Muscle layer of duodenum (tissue), 2 donors: ENCODE measurements around the gene ELP2.

ENCODE experiments used
- H3K27ac ChIP-seq: one replicate; pipeline ENCODE4 v1.7.0; 2013; ENCODE audit warnings: mild to moderate bottlenecking, low read length
- H3K27me3 ChIP-seq: one replicate; pipeline ENCODE4 v1.7.0; 2013; ENCODE audit warnings: low read depth, mild to moderate bottlenecking, control low read depth, low read length
- H3K36me3 ChIP-seq, 2 donors: one replicate each; pipeline ENCODE4 v1.7.0; 2013; ENCODE audit warnings: low read length in 2 of 2, control low read depth in 1 of 2, mild to moderate bottlenecking in 1 of 2; ENCODE audit not compliant: insufficient read depth in 2 of 2, control insufficient read depth in 1 of 2
- H3K4me1 ChIP-seq, 2 donors: one replicate each; pipeline ENCODE4 v1.7.0; 2013; ENCODE audit warnings: low read length in 2 of 2, mild to moderate bottlenecking in 2 of 2, control low read depth in 1 of 2, moderate library complexity in 1 of 2; ENCODE audit not compliant: insufficient read depth in 2 of 2, control insufficient read depth in 1 of 2
- H3K4me3 ChIP-seq, 2 donors: one replicate each; pipeline ENCODE4 v1.7.0; 2013; ENCODE audit warnings: low read length in 2 of 2, low read depth in 1 of 2, mild to moderate bottlenecking in 1 of 2
- H3K9me3 ChIP-seq, 2 donors: one replicate each; pipeline ENCODE4 v1.7.0; 2013; ENCODE audit warnings: low read length in 2 of 2, control low read depth in 1 of 2, mild to moderate bottlenecking in 1 of 2; ENCODE audit not compliant: control insufficient read depth in 1 of 2
- donor health status: healthy.

The ELP2 gene

GRCh38 chr18:36191286-36191685 lies 61.6 kb downstream of the ELP2 start:
- no peak overlapping the region for H3K4me3 ChIP-seq
- no peaks in the 10 kb centered on the region for H3K9me3 ChIP-seq
- H3K27me3 ChIP-seq: no peaks in the 10 kb centered on the region
- H3K4me1 ChIP-seq: peaks cover 0 to 8% of the 10 kb centered on the region in 2 donors
- no peaks in the 10 kb centered on the region for H3K36me3 ChIP-seq
- no peak overlapping the region for H3K27ac ChIP-seq

GRCh38 chr18:36191711-36192110 lies 62.0 kb downstream of the ELP2 start:
- H3K36me3 ChIP-seq: no peaks in the 10 kb centered on the region
- no peaks in the 10 kb centered on the region for H3K9me3 ChIP-seq
- H3K4me1 ChIP-seq: peaks cover 0 to 4% of the 10 kb centered on the region in 2 donors
- no peaks in the 10 kb centered on the region for H3K27me3 ChIP-seq
- no peak overlapping the region for H3K4me3 ChIP-seq
- H3K27ac ChIP-seq: no peak overlapping the region

GRCh38 chr18:36194600-36195315 lies 65.1 kb downstream of the ELP2 start:
- no peaks in the 10 kb centered on the region for H3K36me3 ChIP-seq
- H3K27ac ChIP-seq: no peak overlapping the region
- H3K9me3 ChIP-seq: no peaks in the 10 kb centered on the region
- H3K4me1 ChIP-seq: no peaks in the 10 kb centered on the region
- H3K27me3 ChIP-seq: no peaks in the 10 kb centered on the region
- H3K4me3 ChIP-seq: no peak overlapping the region

- H3K9me3 ChIP-seq: no peaks in the 10 kb centered on the region
- H3K36me3 ChIP-seq: no peaks in the 10 kb centered on the region
- no peak overlapping the region for H3K4me3 ChIP-seq
- no peaks in the 10 kb centered on the region for H3K4me1 ChIP-seq
- no peak overlapping the region for H3K27ac ChIP-seq
- no peaks in the 10 kb centered on the region for H3K27me3 ChIP-seq
Observed at GRCh38 chr18:36195427-36196122, 65.9 kb downstream of the ELP2 start.

- H3K4me1 ChIP-seq: no peaks in the 10 kb centered on the region
- H3K36me3 ChIP-seq: no peaks in the 10 kb centered on the region
- no peak overlapping the region for H3K27ac ChIP-seq
- H3K4me3 ChIP-seq: no peak overlapping the region
- H3K9me3 ChIP-seq: no peaks in the 10 kb centered on the region
- no peaks in the 10 kb centered on the region for H3K27me3 ChIP-seq
Observed at GRCh38 chr18:36196238-36196995, 66.7 kb downstream of the ELP2 start.

- H3K27ac ChIP-seq: no peak overlapping the region
- H3K27me3 ChIP-seq: no peaks in the 10 kb centered on the region
- no peak overlapping the region for H3K4me3 ChIP-seq
- no peaks in the 10 kb centered on the region for H3K4me1 ChIP-seq
- H3K36me3 ChIP-seq: no peaks in the 10 kb centered on the region
- H3K9me3 ChIP-seq: no peaks in the 10 kb centered on the region
Observed at GRCh38 chr18:36197511-36198166, 67.9 kb downstream of the ELP2 start.

- Histone ChIP-seq H3K9me3 (no peaks in the 10 kb centered on the region), H3K27me3 (no peaks in the 10 kb centered on the region)
Observed at GRCh38 chr18:36199691-36200295, 70.1 kb downstream of the ELP2 start.

GRCh38 chr18:36200354-36200771 lies 70.7 kb downstream of the ELP2 start:
- Histone ChIP-seq H3K4me3 (no peak overlapping the region), H3K4me1 (no peaks in the 10 kb centered on the region), H3K9me3 (no peaks in the 10 kb centered on the region), H3K36me3 (no peaks in the 10 kb centered on the region), H3K27me3 (no peaks in the 10 kb centered on the region), H3K27ac (no peak overlapping the region)

More at GRCh38 chr18:36199691-36200295, 70.1 kb downstream of the ELP2 start:
- Histone ChIP-seq H3K36me3 (no peaks in the 10 kb centered on the region), H3K4me1 (no peaks in the 10 kb centered on the region), H3K4me3 (no peak overlapping the region), H3K27ac (no peak overlapping the region)

- no peak overlapping the region for H3K4me3 ChIP-seq
- no peaks in the 10 kb centered on the region for H3K36me3 ChIP-seq
- H3K27me3 ChIP-seq: no peaks in the 10 kb centered on the region
- H3K4me1 ChIP-seq: no peaks in the 10 kb centered on the region
- H3K9me3 ChIP-seq: no peaks in the 10 kb centered on the region
- no peak overlapping the region for H3K27ac ChIP-seq
Observed at GRCh38 chr18:36201765-36202164, 72.1 kb downstream of the ELP2 start.

- Histone ChIP-seq H3K36me3 (no peaks in the 10 kb centered on the region), H3K27ac (no peak overlapping the region), H3K27me3 (no peaks in the 10 kb centered on the region), H3K9me3 (peaks cover 0 to 7% of the 10 kb centered on the region in 2 donors), H3K4me3 (no peak overlapping the region), H3K4me1 (no peaks in the 10 kb centered on the region)
Observed at GRCh38 chr18:36203360-36203895, 73.7 kb downstream of the ELP2 start.
